ENCODE results near the gene DNAJB6. TPM values are rescaled to one million over a fixed set of nuclear protein-coding genes. Genes with fewer than 3 reads are reported as not detected.
A peak's percentile ranks its signal among the peaks of the same experiment; 100 is the strongest.

Gene DNAJB6
- total RNA-seq, 1 experiment from 2014 or later = 178 TPM

DNA sequence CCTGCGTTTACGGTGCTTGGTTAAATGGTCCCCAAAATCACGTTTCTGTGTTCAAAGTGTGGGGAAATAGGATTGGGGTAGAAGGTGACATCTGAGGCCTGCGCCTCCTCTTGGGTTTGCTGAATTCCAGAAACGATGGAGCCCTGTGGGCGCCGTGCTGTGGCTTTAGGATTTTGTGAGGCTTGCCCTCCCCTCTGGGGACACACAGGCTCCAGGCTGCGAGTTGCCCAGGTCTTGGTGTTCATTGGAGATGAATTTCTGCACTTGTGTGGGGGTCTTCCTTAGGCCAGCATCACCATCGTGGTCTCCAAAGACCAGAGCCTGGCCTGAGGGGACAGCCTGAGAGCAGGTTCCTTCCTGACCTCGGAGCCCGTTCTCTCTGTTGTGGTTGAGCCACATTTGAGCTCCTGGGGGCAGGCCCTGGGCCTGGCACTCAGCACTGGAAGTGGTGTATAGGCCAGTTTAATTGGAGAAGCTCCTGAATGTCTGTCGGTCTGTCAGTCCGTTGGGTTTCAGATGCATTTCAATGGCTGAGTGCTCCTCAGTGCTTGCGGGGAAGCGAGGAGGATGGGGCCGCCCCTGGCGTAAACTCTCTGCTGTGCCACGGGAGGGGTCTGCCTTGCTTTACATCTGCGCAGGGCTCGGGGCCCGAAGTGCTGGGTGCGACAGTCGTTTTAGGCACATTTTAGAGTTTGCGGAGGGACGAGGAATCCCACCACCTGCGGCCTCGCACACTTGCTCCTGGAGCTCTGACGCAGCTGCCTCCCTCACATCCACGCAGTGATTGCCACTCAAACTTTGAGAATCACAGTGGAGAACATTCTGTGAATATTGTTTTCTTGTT is 71.7 kb downstream of the DNAJB6 start:
- peaks cover 44% of the 10 kb centered on the region for H3K4me1 ChIP-seq (replicated peaks)
- H3K9me3 ChIP-seq (replicated peaks) = no peaks in the 10 kb centered on the region
- H3K27me3 ChIP-seq (replicated peaks) = no peaks in the 10 kb centered on the region
- H3K27ac ChIP-seq = no peak overlapping the region
- DNase-seq (ENCODE audit: low read depth in 1 of 2, low spot score in 2 of 2) = no peak
- peaks cover 64% of the 10 kb centered on the region for H3K36me3 ChIP-seq
- no peak overlapping the region for H3K4me3 ChIP-seq

DNA sequence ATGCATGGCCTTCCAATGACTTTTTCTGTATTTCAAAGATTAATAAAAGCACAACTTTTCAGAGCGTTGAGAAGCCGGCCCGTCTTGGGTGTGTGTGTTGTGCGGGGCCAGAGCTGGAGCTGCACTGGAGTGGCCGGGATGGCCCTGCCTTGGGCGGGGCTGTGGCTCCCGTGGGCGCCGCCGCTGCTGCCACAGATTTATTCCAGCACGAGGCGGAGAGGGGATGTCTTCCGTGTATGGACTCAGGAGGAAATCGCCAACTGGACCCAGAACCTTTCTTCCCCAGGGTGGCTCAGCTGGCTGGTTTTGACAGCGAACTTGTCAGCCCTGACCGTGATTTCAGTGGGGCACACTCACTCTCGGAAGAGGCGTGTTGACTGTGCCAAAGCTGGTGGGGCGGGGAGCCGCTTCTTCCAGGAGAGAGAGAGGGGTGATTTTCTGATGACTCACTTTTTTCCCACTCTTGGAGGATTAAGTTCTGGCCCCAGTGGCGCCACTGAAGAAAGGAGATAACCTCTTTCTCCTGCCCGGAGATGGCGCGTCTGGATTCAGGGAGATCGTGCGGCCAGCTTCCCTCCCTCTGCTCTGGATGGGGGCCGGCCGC is 72.4 kb downstream of the DNAJB6 start:
- no peaks in the 10 kb centered on the region for H3K9me3 ChIP-seq (replicated peaks)
- peaks cover 40% of the 10 kb centered on the region for H3K4me1 ChIP-seq (replicated peaks)
- H3K4me3 ChIP-seq = no peak overlapping the region
- H3K27me3 ChIP-seq (replicated peaks) = no peaks in the 10 kb centered on the region
- H3K36me3 ChIP-seq = peaks cover 64% of the 10 kb centered on the region
- DNase-seq (ENCODE audit: low read depth in 1 of 2, low spot score in 2 of 2) = peak; percentile 36 to 62
- peak overlapping the region; percentile 28; the same call in 1 of the 2 replicates for H3K27ac ChIP-seq

DNA sequence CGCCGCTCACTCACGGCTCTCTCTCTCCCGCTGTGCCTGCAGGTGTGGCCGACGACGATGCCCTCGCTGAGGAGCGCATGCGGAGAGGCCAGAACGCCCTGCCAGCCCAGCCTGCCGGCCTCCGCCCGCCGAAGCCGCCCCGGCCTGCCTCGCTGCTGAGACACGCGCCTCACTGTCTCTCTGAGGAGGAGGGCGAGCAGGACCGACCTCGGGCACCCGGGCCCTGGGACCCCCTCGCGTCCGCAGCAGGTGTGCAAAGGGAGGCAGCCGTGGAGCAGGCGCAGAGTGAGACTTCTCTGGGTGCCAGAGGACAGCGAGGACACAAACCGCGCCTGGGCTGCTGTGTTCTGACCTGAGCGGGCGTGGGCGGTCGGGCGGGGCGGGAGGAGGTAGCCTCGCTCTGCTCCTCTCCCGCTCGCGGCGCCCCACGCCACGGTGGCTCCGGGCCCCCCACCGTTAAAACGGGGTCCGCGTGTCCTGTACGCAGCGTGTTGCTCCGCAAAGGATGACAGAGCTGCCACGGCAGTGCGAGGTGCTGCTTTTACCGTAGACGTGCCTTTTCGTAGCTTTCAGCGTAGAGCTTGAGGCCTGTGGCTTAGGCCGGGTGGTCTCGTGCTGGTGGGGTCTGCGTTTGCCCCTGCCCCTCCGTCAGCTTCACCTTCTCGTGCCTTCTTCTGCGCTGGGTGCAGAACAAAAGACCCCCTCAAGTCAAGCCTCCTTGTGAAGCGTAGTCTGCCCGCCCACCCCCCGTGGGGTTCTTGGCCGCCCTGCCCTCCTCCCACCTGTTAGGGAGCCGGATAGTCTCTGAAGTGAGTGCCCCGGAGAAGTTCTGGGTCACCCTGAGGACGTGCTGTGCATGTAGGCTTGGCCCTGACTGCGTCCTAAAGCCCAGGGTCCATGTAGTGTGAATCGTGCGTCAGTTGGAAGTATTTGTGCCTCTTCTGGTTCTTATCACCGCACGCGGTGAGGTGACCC is 73.2 kb downstream of the DNAJB6 start:
- Histone ChIP-seq H3K36me3 (peaks cover 67% of the 10 kb centered on the region), H3K27ac (peak overlapping the region; percentile 28; the same call in 1 of the 2 replicates), H3K9me3 (replicated peaks) (no peaks in the 10 kb centered on the region), H3K4me3 (no peak overlapping the region), H3K4me1 (replicated peaks) (peaks cover 40% of the 10 kb centered on the region), H3K27me3 (replicated peaks) (no peaks in the 10 kb centered on the region)
- no peak for DNase-seq (ENCODE audit: low read depth in 1 of 2, low spot score in 2 of 2)

DNA sequence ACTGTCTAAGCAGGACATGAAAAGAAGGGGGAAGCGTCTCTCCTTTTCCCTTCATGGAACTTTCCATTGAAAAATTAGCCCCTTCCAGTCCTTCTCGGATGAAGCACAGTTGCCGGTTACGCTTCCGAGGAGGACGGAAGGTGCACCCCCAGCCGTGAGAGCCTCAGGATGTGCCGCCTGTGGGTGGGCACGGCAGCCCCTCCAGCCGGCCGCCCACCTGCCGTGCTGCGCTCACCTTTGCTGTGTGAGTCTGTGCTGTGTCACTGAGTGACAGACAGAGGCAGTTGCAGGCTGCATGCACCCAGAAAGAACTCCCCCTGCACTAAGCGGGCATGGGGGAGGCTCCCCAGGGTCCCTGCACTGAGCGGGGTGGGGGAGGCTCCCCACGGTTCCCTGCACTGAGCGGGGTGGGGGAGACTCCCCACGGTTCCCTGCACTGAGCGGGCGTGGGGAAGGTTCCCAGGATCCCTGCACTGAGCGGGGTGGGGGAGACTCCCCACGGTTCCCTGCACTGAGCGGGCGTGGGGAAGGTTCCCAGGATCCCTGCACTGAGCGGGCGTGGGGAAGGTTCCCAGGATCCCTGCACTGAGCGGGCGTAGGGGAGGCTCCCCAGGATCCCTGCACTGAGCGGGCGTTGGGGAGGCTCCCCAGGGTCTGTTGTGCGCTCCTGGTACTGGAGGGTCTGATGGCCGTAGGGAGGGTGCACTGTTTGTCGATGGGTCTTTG is 74.2 kb downstream of the DNAJB6 start:
- Histone ChIP-seq H3K4me3 (no peak overlapping the region), H3K36me3 (peaks cover 67% of the 10 kb centered on the region), H3K9me3 (replicated peaks) (no peaks in the 10 kb centered on the region), H3K27ac (no peak overlapping the region), H3K27me3 (replicated peaks) (no peaks in the 10 kb centered on the region), H3K4me1 (replicated peaks) (peaks cover 40% of the 10 kb centered on the region)
- no peak for DNase-seq (ENCODE audit: low read depth in 1 of 2, low spot score in 2 of 2)

DNA sequence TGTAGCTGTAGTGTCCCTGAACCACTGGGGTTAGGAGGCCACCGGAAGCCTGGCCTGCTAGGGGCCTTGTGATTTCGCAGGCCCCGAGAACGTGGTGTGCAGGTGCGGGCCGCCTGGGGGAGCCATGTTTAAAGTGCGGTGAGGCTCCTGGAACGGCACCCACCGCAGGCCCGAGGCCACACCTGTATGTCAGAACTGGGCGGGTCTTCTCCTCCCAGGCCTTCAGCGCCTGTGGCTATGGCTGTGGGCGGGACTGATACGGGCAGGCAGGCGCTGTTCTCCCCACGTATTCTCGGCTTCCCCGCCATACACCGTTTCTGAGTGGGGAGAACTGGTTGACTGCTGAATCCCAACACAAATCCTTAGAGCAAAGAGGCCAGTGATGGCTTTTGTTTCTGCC is 74.8 kb downstream of the DNAJB6 start:
- H3K9me3 ChIP-seq (replicated peaks) = no peaks in the 10 kb centered on the region
- peak overlapping the region; percentile 26; the same call in 1 of the 2 replicates for H3K27ac ChIP-seq
- H3K27me3 ChIP-seq (replicated peaks) = no peaks in the 10 kb centered on the region
- H3K4me3 ChIP-seq = no peak overlapping the region
- H3K36me3 ChIP-seq = peaks cover 67% of the 10 kb centered on the region
- no peak for DNase-seq (ENCODE audit: low read depth in 1 of 2, low spot score in 2 of 2)
- H3K4me1 ChIP-seq (replicated peaks) = peaks cover 40% of the 10 kb centered on the region

DNA sequence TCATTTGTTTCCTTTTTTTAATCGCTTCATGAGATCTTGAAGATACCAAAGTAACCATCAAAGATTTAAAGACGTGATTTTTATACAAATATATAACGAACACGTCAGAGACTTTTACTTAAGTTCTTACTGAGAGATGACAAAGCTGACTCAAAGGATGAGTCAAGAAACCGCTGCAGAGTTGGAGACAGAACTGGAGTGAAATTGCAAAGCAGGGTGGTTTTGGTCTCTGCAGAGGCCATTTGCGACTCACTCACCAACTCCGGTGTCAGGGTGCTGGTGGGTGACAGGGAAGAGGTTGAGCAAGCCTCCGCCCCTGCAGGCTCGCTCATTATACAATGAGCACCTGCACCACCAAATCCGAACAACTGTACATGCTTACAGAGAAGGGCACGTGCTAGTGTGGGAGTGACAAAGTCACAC is 75.2 kb downstream of the DNAJB6 start:
- Histone ChIP-seq H3K27me3 (replicated peaks) (no peaks in the 10 kb centered on the region), H3K36me3 (peaks cover 68% of the 10 kb centered on the region), H3K4me1 (replicated peaks) (peaks cover 40% of the 10 kb centered on the region), H3K9me3 (replicated peaks) (no peaks in the 10 kb centered on the region), H3K4me3 (no peak overlapping the region), H3K27ac (peak overlapping the region; percentile 26; the same call in 1 of the 2 replicates)
- DNase-seq (ENCODE audit: low read depth in 1 of 2, low spot score in 2 of 2) = peak; percentile 65 to 72

DNA sequence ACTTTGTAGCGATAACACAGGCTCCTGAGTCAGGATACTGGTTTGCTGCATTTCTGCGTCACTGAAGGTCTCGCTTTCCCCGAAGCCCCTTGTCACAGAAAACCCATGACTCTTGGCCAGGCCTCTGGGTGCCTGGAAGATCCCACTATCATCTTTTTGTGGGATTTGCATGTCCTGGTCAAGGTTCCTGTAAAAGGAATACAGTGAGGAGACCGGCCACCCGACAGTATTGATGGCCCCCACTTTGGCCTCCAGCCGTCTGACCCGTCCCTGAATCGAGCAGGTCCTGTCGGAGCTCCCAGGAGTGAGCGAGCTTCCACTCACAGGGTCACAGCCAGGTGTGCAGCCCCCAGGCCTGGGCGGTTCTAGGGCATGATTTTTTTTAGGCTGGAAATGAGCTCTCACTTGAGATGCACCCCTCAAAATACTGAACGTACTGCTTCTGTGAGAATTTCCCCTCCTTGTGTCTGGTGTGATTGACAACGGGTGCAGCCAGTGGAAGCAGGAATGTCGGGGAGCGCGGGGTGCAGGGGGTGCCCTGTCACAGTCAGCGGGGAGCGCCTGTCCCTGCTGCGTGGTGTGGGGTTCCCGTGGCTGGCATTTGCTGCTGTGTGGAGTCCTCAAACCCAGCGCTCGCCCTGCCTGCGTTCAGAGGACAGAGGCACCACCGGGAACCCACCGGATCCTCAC is 75.8 kb downstream of the DNAJB6 start:
- H3K4me3 ChIP-seq = no peak overlapping the region
- no peak overlapping the region for H3K27ac ChIP-seq
- no peak for DNase-seq (ENCODE audit: low read depth in 1 of 2, low spot score in 2 of 2)
- H3K36me3 ChIP-seq = peaks cover 69% of the 10 kb centered on the region
- H3K4me1 ChIP-seq (replicated peaks) = peaks cover 40% of the 10 kb centered on the region
- H3K9me3 ChIP-seq (replicated peaks) = no peaks in the 10 kb centered on the region
- no peaks in the 10 kb centered on the region for H3K27me3 ChIP-seq (replicated peaks)

DNA sequence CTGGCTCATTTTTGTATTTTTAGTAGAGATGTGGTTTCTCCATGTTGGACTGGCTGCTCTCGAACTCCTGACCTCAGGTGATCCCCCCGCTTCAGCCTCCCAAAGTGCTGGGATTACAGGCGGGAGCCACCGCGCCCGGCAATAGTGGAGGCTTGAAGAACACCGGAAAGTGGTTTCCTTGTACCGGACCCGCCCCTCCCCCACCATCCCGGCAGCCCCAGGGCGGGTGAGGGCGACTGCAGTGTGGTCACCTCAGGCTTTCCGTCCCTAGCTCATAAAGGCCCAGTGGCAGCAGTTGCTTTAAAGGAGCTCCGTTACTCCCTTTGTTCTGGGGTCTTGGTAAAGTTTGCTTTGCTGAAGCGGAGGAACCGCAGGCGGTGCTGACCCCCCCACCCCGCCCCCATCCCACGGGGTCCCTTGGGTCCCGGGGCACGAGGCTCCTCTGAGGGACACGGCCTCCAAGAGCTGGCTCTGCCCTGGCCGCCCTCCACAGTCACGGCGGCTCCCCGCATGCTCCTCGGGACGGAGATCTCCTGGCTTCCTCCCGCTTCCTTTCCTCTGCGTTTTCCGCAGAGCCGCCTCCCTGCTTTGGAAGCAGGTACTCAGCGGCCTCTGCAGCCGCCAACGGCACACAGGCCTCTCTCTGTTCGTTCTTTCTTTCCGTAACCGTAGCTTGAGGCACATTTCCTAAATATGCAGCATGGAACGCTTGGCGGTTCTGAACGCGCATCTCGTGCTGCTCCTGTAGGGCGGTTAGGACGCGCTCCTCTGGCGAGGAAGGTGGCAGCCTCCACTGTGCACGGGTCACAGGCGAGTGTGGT is 77.3 kb downstream of the DNAJB6 start:
- DNase-seq (ENCODE audit: low read depth in 1 of 2, low spot score in 2 of 2) = no peak
- H3K4me3 ChIP-seq = no peak overlapping the region
- H3K36me3 ChIP-seq = peaks cover 78% of the 10 kb centered on the region
- H3K4me1 ChIP-seq (replicated peaks) = peaks cover 34% of the 10 kb centered on the region
- H3K27me3 ChIP-seq (replicated peaks) = no peaks in the 10 kb centered on the region
- no peak overlapping the region for H3K27ac ChIP-seq
- H3K9me3 ChIP-seq (replicated peaks) = no peaks in the 10 kb centered on the region

DNA sequence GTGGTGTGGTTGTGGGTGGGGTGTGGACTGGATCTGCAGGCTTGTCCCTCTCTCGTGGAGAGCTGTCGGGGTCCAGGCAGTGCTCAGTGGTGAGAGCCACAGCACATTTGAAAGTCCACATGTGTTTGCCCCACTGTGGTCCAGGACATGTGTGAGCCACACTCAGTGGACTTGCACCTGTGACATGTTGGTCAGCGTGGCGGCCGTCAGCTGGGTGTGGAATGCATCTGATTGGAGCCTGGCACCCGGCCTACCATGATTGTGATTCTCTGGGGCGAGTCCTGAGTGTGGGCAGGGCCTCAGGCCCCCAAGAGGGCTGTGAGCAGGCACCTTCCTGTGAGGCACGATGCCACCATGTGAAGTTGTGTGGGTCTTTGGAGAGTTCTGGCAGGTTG is 77.9 kb downstream of the DNAJB6 start:
- H3K4me3 ChIP-seq = no peak overlapping the region
- H3K4me1 ChIP-seq (replicated peaks) = peaks cover 28% of the 10 kb centered on the region
- H3K27ac ChIP-seq = no peak overlapping the region
- no peaks in the 10 kb centered on the region for H3K27me3 ChIP-seq (replicated peaks)
- DNase-seq (ENCODE audit: low read depth in 1 of 2, low spot score in 2 of 2) = no peak
- peaks cover 76% of the 10 kb centered on the region for H3K36me3 ChIP-seq
- no peaks in the 10 kb centered on the region for H3K9me3 ChIP-seq (replicated peaks)

DNA sequence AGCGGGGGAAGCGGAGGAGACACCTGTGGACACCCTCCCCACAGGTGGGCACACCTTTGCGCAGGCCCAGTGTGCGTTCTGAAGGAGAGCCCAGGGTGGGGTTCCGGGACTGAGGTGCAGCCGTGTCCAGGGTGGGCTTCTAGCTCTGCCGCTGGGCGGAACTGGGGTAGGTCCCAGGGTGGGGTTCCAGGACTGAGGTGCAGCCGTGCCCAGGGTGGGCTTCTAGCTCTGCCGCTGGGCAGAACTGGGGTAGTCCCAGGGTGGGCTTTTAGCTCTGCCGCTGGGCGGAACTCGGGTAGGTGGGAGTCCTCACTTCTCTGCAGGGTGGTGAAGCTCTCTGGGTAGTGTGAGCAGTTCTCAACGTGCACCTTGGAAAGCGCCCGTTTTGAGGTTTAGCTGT is 78.7 kb downstream of the DNAJB6 start:
- Histone ChIP-seq H3K4me3 (no peak overlapping the region), H3K4me1 (replicated peaks) (peaks cover 22% of the 10 kb centered on the region), H3K27me3 (replicated peaks) (no peaks in the 10 kb centered on the region), H3K27ac (no peak overlapping the region), H3K36me3 (peaks cover 68% of the 10 kb centered on the region), H3K9me3 (replicated peaks) (no peaks in the 10 kb centered on the region)
- DNase-seq (ENCODE audit: low read depth in 1 of 2, low spot score in 2 of 2) = no peak

DNA sequence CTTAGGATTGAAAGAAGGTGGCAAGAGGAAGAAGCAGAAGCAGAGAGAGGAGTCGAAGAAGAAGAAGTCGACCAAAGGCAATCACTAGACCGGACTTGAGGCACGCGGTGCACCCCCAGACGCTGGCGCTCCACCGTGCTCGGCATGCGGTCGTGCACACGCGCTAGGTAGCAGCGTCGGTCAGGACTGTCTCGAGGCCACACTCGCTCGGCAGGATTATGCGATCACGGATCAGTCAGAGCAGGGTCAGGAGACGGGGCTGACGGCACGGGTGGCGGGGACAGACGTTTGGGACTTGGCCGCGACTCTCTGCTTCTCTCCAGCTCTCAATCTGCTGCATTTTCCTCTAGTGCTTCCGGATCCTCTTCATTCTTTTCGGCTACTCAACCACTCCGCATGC is 79.2 kb downstream of the DNAJB6 start:
- Histone ChIP-seq H3K27ac (no peak overlapping the region), H3K4me1 (replicated peaks) (peaks cover 18% of the 10 kb centered on the region), H3K27me3 (replicated peaks) (no peaks in the 10 kb centered on the region), H3K9me3 (replicated peaks) (no peaks in the 10 kb centered on the region), H3K36me3 (peaks cover 64% of the 10 kb centered on the region), H3K4me3 (no peak overlapping the region)
- no peak for DNase-seq (ENCODE audit: low read depth in 1 of 2, low spot score in 2 of 2)
